Osteocyte (in vitro differentiated cells): ENCODE results near the gene ATR. TPM values are rescaled to one million over a fixed set of nuclear protein-coding genes. Genes with fewer than 3 reads are reported as not detected.
"Not testable (repeated sequence)": the region's sequence is repeated elsewhere in the genome, so short reads cannot be mapped to it uniquely, and the experiment has no call there.

Source experiments
- DNase-seq: peaks from one replicate; pipeline ENCODE4 v3.0.0; 2021; ENCODE audit warnings: mixed read lengths; ENCODE audit not compliant: unreplicated experiment; ENCODE audit errors: extremely low spot score
- H3K27ac Mint-ChIP-seq: one replicate; pipeline ENCODE4 v1.8.0; 2021; ENCODE audit warnings: mild to moderate bottlenecking, mixed read lengths; ENCODE audit not compliant: unreplicated experiment
- H3K27me3 Mint-ChIP-seq: one replicate; pipeline ENCODE4 v1.8.0; 2021; ENCODE audit warnings: mixed read lengths; ENCODE audit not compliant: unreplicated experiment
- H3K36me3 Mint-ChIP-seq: one replicate; pipeline ENCODE4 v1.8.0; 2021; ENCODE audit warnings: mixed read lengths; ENCODE audit not compliant: unreplicated experiment
- H3K4me1 Mint-ChIP-seq: one replicate; pipeline ENCODE4 v1.8.0; 2021; ENCODE audit warnings: mixed read lengths; ENCODE audit not compliant: unreplicated experiment
- H3K4me3 Mint-ChIP-seq: one replicate; pipeline ENCODE4 v1.8.0; 2021; ENCODE audit warnings: mild to moderate bottlenecking, moderate library complexity, mixed read lengths; ENCODE audit not compliant: unreplicated experiment
- H3K9me3 Mint-ChIP-seq: one replicate; pipeline ENCODE4 v1.8.0; 2021; ENCODE audit warnings: mixed read lengths; ENCODE audit not compliant: unreplicated experiment
- CTCF ChIP-seq: fragments of 200-600 bp; sonication (generic); IDR thresholded peaks from 2 replicates; pipeline ENCODE4 v1.5.0; 2021; ENCODE audit warnings: antibody characterized with exemption, mild to moderate bottlenecking, moderate library complexity
- total RNA-seq: library from RNA; stranded (reverse); gene quantifications from 2 replicates; pipeline ENCODE4 v1.2.1, GENCODE V29; 2021

ATR gene
- total RNA-seq, 1 donor from 2014 or later, result 27.1 TPM

DNA sequence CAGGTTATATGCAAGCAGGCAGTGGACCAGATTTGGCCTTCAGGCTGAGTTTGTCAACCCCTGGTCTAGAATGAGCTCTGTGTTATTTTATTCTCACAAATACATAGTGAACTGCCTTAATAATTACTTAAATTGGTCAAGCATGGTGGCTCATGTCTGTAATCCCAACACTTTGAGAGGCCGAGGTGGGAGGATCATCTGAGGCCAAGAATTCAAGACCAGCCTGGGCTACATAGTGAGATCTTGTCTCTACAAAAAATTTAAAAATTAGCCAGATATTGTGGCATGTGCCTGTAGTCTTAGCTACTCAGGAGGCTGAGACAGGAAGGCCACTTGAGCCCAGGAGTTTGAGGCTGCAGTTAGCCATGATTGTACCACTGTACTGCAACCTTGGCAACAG lies 32.7 kb upstream of the ATR start:
- no peak for DNase-seq
- H3K4me1 Mint-ChIP-seq, result no peaks in the 10 kb centered on the region

DNA sequence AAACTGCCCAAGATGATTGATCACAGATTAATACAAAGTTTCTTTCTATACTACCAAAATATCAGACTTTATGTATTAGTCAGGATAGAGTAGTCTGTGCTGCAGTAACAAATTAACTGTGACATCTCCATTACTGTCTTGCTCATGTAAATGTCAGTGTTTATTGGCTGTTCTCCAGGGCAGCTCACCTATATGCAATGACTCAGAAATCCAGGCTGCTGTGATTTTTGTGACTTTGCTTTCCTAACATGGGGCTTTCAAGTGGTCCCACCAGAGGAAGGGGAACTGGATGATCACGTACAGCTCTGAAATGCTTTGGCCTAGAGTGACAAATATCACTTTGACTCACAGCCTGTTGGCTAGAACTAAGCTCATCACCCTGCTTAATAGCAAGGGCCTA lies 30.6 kb upstream of the ATR start:
- no peaks in the 10 kb centered on the region for H3K27me3 Mint-ChIP-seq
- H3K9me3 Mint-ChIP-seq, result no peaks in the 10 kb centered on the region
- H3K4me1 Mint-ChIP-seq, result no peaks in the 10 kb centered on the region
- H3K4me3 Mint-ChIP-seq, result no peak overlapping the region
- H3K27ac Mint-ChIP-seq, result no peak overlapping the region
- no peaks in the 10 kb centered on the region for H3K36me3 Mint-ChIP-seq
- no peak for DNase-seq
- TF ChIP-seq CTCF, result no peak

More for the DNA sequence above, 32.7 kb upstream of the ATR start:
- TF ChIP-seq CTCF, result no peak
- H3K36me3 Mint-ChIP-seq, result no peaks in the 10 kb centered on the region
- no peaks in the 10 kb centered on the region for H3K9me3 Mint-ChIP-seq
- no peaks in the 10 kb centered on the region for H3K27me3 Mint-ChIP-seq
- H3K27ac Mint-ChIP-seq, result no peak overlapping the region
- H3K4me3 Mint-ChIP-seq, result no peak overlapping the region

DNA sequence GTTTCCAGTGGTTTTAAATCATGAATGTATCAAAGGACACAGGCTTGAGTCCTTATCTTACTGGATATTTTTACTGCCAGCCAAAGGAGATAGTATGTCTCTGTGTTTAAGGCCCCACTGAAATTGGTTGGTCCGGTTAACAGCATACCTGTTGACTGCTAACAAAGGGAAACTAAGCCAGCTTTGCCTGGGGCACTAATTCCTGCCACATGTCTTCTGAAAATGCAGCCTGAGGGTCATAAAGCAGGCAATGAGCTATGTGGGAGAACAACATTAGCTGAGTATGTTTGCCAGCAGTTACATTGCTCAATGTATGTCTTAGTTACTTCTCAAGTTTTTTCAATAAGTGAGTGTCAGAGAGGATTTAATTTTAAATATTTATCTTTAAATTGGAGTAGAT lies 30.1 kb upstream of the ATR start:
- Mint-ChIP-seq H3K4me3 (no peak overlapping the region), H3K27me3 (no peaks in the 10 kb centered on the region), H3K36me3 (no peaks in the 10 kb centered on the region), H3K9me3 (no peaks in the 10 kb centered on the region), H3K27ac (no peak overlapping the region), H3K4me1 (no peaks in the 10 kb centered on the region)
- TF ChIP-seq CTCF, result no peak
- no peak for DNase-seq

DNA sequence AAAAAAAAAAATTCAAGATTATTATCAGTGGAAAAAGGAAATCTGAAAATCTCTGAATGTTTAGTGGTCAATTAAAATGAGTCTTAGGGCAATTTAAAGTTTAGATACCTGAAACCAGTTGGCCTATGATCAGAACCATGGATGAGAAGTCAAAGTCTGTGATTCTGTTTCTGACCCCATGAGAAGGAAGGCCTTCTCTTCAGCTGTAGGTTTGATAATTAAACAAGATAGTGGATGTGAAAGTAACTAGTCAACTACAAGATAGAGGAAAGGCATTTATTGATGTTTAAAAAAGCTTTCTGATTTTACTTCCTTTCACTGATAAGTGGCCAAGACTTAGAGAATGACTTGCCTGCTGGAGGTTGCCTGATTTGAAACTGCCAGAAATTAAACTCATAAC lies 26.4 kb upstream of the ATR start:
- no peaks in the 10 kb centered on the region for H3K36me3 Mint-ChIP-seq
- H3K4me3 Mint-ChIP-seq, result no peak overlapping the region
- H3K9me3 Mint-ChIP-seq, result no peaks in the 10 kb centered on the region
- no peaks in the 10 kb centered on the region for H3K27me3 Mint-ChIP-seq
- H3K27ac Mint-ChIP-seq, result no peak overlapping the region
- no peak for DNase-seq
- H3K4me1 Mint-ChIP-seq, result no peaks in the 10 kb centered on the region
- no peak for TF ChIP-seq CTCF

- H3K27me3 Mint-ChIP-seq, DNase-seq, H3K9me3 Mint-ChIP-seq, H3K4me3 Mint-ChIP-seq, H3K4me1 Mint-ChIP-seq, H3K27ac Mint-ChIP-seq, H3K36me3 Mint-ChIP-seq: not testable (repeated sequence)
These were observed 24.8 kb upstream of the ATR start for GRCh38 chr3:142603386-142603705.
